HepG2 (cell line): ENCODE measurements around the gene MGLL. TPM values are rescaled to one million over a fixed set of nuclear protein-coding genes. Genes with fewer than 3 reads are reported as not detected.

Source experiments
- ATAC-seq: fragments of 200-7000 bp; cut with Tn5 transposase; 3 replicates; pipeline ENCODE4 v1.9.1; 2020; ENCODE audit warnings: mild to moderate bottlenecking, moderate library complexity
- BruUV-seq: library from RNA; stranded (reverse); fragments of 400-500 nt; replicated peaks from 2 replicates; lab custom pipeline; 2021; lab: Mats Ljungman, UMichigan
- CTCF ChIA-PET: fragments of 300-600 bp; formaldehyde crosslinking; extraction: SDS; loops from one replicate; lab custom pipeline; 2021; ENCODE audit warnings: low total read pairs, inconsistent platforms, low intra/inter-chr PET ratio; lab: Yijun Ruan, JAX
- POLR2A ChIA-PET: fragments of 350-600 bp; sonication (Branson Sonifier 250); formaldehyde crosslinking; loops from one replicate; lab custom pipeline; 2020; ENCODE audit warnings: antibody characterized with exemption, inconsistent platforms; lab: Yijun Ruan, JAX
- DNase-seq: peaks from one replicate; pipeline ENCODE4 v3.0.0-alpha.2; 2015; ENCODE audit warnings: low spot score
- FAIRE-seq: peaks from 3 replicates; lab custom pipeline; 2011; peaks lifted over from hg19 to GRCh38; lab: Jason Lieb, UNC
- H2AFZ ChIP-seq: one replicate; pipeline ENCODE4 v1.6.1; 2011; ENCODE audit warnings: low read length, inconsistent platforms
- H3K27ac ChIP-seq: fragments of 300-600 bp; 3 replicates; pipeline ENCODE4 v1.8.0; 2011; ENCODE audit warnings: mixed run types, mild to moderate bottlenecking, mixed read lengths, low read length, inconsistent platforms; ENCODE audit not compliant: insufficient read depth; ENCODE audit errors: extremely low read length
- H3K27me3 ChIP-seq, 2 experiments: fragments of 200-600 bp in 1 of 2; 2 replicates in 1 of 2; 3 replicates in 1 of 2; pipeline versions ENCODE4 v1.6.0 to v1.8.0; 2011; ENCODE audit warnings: low read length in 2 of 2, mild to moderate bottlenecking in 2 of 2, moderate library complexity in 2 of 2, inconsistent platforms in 1 of 2; ENCODE audit not compliant: insufficient read depth in 2 of 2, control insufficient read depth in 1 of 2
- H3K36me3 ChIP-seq, 2 experiments: fragments of 200-600 bp in 1 of 2; replicated peaks in 1 of 2; 2 replicates in 1 of 2; 3 replicates in 1 of 2; pipeline versions ENCODE4 v1.5.1 to v1.8.0; 2011; ENCODE audit warnings: low read length in 2 of 2, inconsistent platforms in 1 of 2; ENCODE audit not compliant: insufficient read depth in 2 of 2, control insufficient read depth in 1 of 2
- H3K4me1 ChIP-seq: 2 replicates; pipeline ENCODE4 v1.5.1; 2012; ENCODE audit warnings: low read length, inconsistent platforms; ENCODE audit not compliant: insufficient read depth
- H3K4me2 ChIP-seq: 2 replicates; pipeline ENCODE4 v1.6.0; 2011; ENCODE audit warnings: low read depth, low read length, inconsistent platforms
- H3K4me3 ChIP-seq, 3 experiments: fragments of 200-600 bp in 1 of 3; sonication (generic), shearing (Covaris generic) in 1 of 3; replicated peaks in 1 of 3; 2 replicates each; pipeline ENCODE4 v1.5.1; 2011 to 2016; ENCODE audit warnings: low read length in 3 of 3, inconsistent platforms in 2 of 3, low read depth in 2 of 3, mild to moderate bottlenecking in 2 of 3, control low read depth in 1 of 3, mixed read lengths in 1 of 3; ENCODE audit not compliant: insufficient read depth in 1 of 3
- H3K79me2 ChIP-seq: one replicate; pipeline ENCODE4 v1.6.1; 2011; ENCODE audit warnings: low read length, inconsistent platforms; ENCODE audit not compliant: insufficient read depth
- H3K9ac ChIP-seq: 2 replicates; pipeline ENCODE4 v1.6.0; 2011; ENCODE audit warnings: mild to moderate bottlenecking, low read depth, low read length, inconsistent platforms; ENCODE audit not compliant: insufficient read depth
- H3K9me3 ChIP-seq: 2 replicates; pipeline ENCODE4 v1.5.1; 2012; ENCODE audit warnings: mild to moderate bottlenecking, low read length
- H4K20me1 ChIP-seq: 2 replicates; pipeline ENCODE4 v1.6.0; 2011; ENCODE audit warnings: inconsistent platforms, mild to moderate bottlenecking, low read length, moderate library complexity; ENCODE audit not compliant: insufficient read depth
- ARID2 ChIP-seq: sonication (generic); formaldehyde crosslinking; IDR thresholded peaks from 2 replicates; pipeline ENCODE4 v1.8.1; 2022; ENCODE audit warnings: mild to moderate bottlenecking, missing genetic modification reagents, borderline replicate concordance
- ATF7-NPFF ChIP-seq: sonication (generic); formaldehyde crosslinking; IDR thresholded peaks from 2 replicates; pipeline ENCODE4 v1.8.1; 2023; ENCODE audit warnings: mild to moderate bottlenecking, low read depth, missing genetic modification reagents, moderate library complexity
- DRAP1 ChIP-seq: IDR thresholded peaks from 2 replicates; pipeline ENCODE4 v1.6.1; 2016; ENCODE audit warnings: missing genetic modification reagents, missing compliant biosample characterization
- FIP1L1 ChIP-seq: fragments of 200-400 bp; formaldehyde crosslinking; IDR thresholded peaks from 2 replicates; pipeline ENCODE4 v1.6.1; 2018; ENCODE audit warnings: low read depth, mild to moderate bottlenecking, low read length, moderate library complexity, borderline replicate concordance; ENCODE audit not compliant: insufficient read depth
- HHEX ChIP-seq: IDR thresholded peaks from 2 replicates; pipeline ENCODE4 v1.6.1; 2016; ENCODE audit warnings: control low read depth
- KAT7 ChIP-seq: IDR thresholded peaks from 2 replicates; pipeline ENCODE4 v1.6.1; 2018; ENCODE audit warnings: borderline replicate concordance, missing compliant biosample characterization
- PBX3 ChIP-seq: sonication (generic); formaldehyde crosslinking; IDR thresholded peaks from 2 replicates; pipeline ENCODE4 v1.8.1; 2023; ENCODE audit warnings: missing genetic modification reagents, inconsistent platforms, borderline replicate concordance
- PPARG ChIP-seq: conservative IDR thresholded peaks from 2 replicates; pipeline ENCODE4 v1.6.1; 2016; ENCODE audit warnings: missing biosample characterization, missing genetic modification reagents
- SNAPC2 ChIP-seq: sonication (generic); formaldehyde crosslinking; IDR thresholded peaks from 2 replicates; pipeline ENCODE4 v1.8.1; 2022; ENCODE audit warnings: mild to moderate bottlenecking, missing genetic modification reagents
- ZKSCAN5 ChIP-seq: sonication (generic); formaldehyde crosslinking; IDR thresholded peaks from 2 replicates; pipeline ENCODE4 v1.5.1; 2020; ENCODE audit warnings: mild to moderate bottlenecking, missing genetic modification reagents
- ZMAT5 ChIP-seq: sonication (generic); formaldehyde crosslinking; IDR thresholded peaks from 2 replicates; pipeline ENCODE4 v1.5.0; 2020; ENCODE audit warnings: mild to moderate bottlenecking, low read depth, missing genetic modification reagents, borderline replicate concordance
- ZNF331 ChIP-seq: sonication (generic); formaldehyde crosslinking; IDR thresholded peaks from 2 replicates; pipeline ENCODE4 v1.4.0; 2020; ENCODE audit warnings: missing genetic modification reagents
- ZNF597 ChIP-seq: sonication (generic); formaldehyde crosslinking; IDR thresholded peaks from 2 replicates; pipeline ENCODE4 v1.5.0; 2020; ENCODE audit warnings: missing genetic modification reagents
- ZNF644 ChIP-seq: IDR thresholded peaks from 2 replicates; pipeline ENCODE4 v1.6.1; 2016; ENCODE audit warnings: low read depth
- ZNF687 ChIP-seq: sonication (generic); formaldehyde crosslinking; IDR thresholded peaks from 2 replicates; pipeline ENCODE4 v1.5.1; 2020; ENCODE audit warnings: mild to moderate bottlenecking, missing genetic modification reagents, moderate library complexity
- WGBS: methylation state at CpG from one replicate; pipeline ENCODE4 v1.1.6; 2017; ENCODE audit warnings: low lambda C conversion rate; 5-methylcytosine and 5-hydroxymethylcytosine counted together
- in situ Hi-C: cut with HindIII; loops from 2 replicates; pipeline ENCODE4 v1.10.0; 2017; ENCODE audit warnings: low pct_unique_long_range_greater_than_20kb; ENCODE audit not compliant: extremely low pct_ligation_motif_present
- intact Hi-C: fragments of 100-400 bp; cut with micrococcal nuclease; formaldehyde crosslinking; loops from one replicate; pipeline ENCODE4 v1.10.0; 2022; ENCODE audit not compliant: unreplicated experiment
- polyA plus RNA-seq, 8 experiments: library from polyadenylated mRNA; depleted of rRNA in 3 of 8; stranded (reverse) in 7 of 8; unstranded in 1 of 8; fragments of >200 nt; fragmentation: Illumina TruSeq in 4 of 8; extraction: Trizol in 4 of 8; gene quantifications; 2 replicates each; pipeline versions ENCODE4 v1.2.1 to v1.2.3, GENCODE V29; 2011 to 2016; ENCODE audit warnings: low read depth in 4 of 8, missing spikeins in 1 of 8, mixed read lengths in 1 of 8; ENCODE audit not compliant: insufficient read depth in 1 of 8
- total RNA-seq, 5 experiments: library from RNA; depleted of rRNA; stranded (reverse); fragments of >200 nt; fragmentation: Illumina TruSeq; extraction: Trizol; gene quantifications; 2 replicates each; pipeline ENCODE4 v1.2.3, GENCODE V29; 2016; ENCODE audit warnings: low read depth in 1 of 5

MGLL gene
- total and polyA plus RNA-seq, 2 of the 13 experiments (the other 11 are each of a cell fraction or from before 2014, with no cell fraction given), result not detected

- H2AFZ ChIP-seq, result no peak overlapping the region
- CTCF ChIA-PET, result no interaction called here
- ATAC-seq (no peak), FAIRE-seq (no peak), DNase-seq (no peak)
- H3K79me2 ChIP-seq, result no peaks in the 10 kb centered on the region
- H3K4me1 ChIP-seq, result no peaks in the 10 kb centered on the region
- no TSS peak for BruUV-seq
- no peaks in the 10 kb centered on the region for H4K20me1 ChIP-seq
- H3K9ac ChIP-seq, result no peak overlapping the region
- H3K27me3 ChIP-seq, result peaks cover 0 to 8% of the 10 kb centered on the region in 2 experiments; a peak in 1 of 5 replicates
- H3K36me3 ChIP-seq, result no peaks in the 10 kb centered on the region
- H3K4me2 ChIP-seq, result no peak overlapping the region
- WGBS, result 33% methylated on average over 1 of the region's 1 CpG
- intact Hi-C loops, result no loop called here
- in situ Hi-C loops, result no loop called here
- H3K27ac ChIP-seq, result no peak overlapping the region
- no peak for TF ChIP-seq KAT7 (CRISPR knock-in tag)
- TF ChIP-seq FIP1L1, result no peak
- TF ChIP-seq ZNF597 (CRISPR knock-in tag), result no peak
- no peak for TF ChIP-seq HHEX (CRISPR knock-in tag)
- no peak for TF ChIP-seq ZKSCAN5 (CRISPR knock-in tag)
- TF ChIP-seq ZNF331 (CRISPR knock-in tag), result no peak
- TF ChIP-seq PBX3, result no peak
- TF ChIP-seq ZMAT5 (CRISPR knock-in tag), result no peak
- TF ChIP-seq ZNF644 (CRISPR knock-in tag), result no peak
- no peak for TF ChIP-seq ARID2 (CRISPR knock-in tag)
- no peak for TF ChIP-seq ATF7-NPFF (CRISPR knock-in tag)
- no peak for TF ChIP-seq PPARG
- TF ChIP-seq DRAP1 (CRISPR knock-in tag), result no peak
- no peak for TF ChIP-seq SNAPC2 (CRISPR knock-in tag)
- no peak for TF ChIP-seq ZNF687 (CRISPR knock-in tag)
- POLR2A ChIA-PET, result no interaction called here
- no peak overlapping the region for H3K4me3 ChIP-seq
- no peaks in the 10 kb centered on the region for H3K9me3 ChIP-seq
Observed at GRCh38 chr3:127846576-127846975, 24.3 kb upstream of the MGLL start.
